HG02571 (cell line): ENCODE results near the gene STARD3NL.
"Not testable (repeated sequence)": the region's sequence is repeated elsewhere in the genome, so short reads cannot be mapped to it uniquely, and the experiment has no call there.

Experiments
- ATAC-seq: cut with Tn5 transposase; IDR thresholded peaks from one replicate; pipeline ENCODE4 v1.9.1; 2021; ENCODE audit warnings: mild to moderate bottlenecking, moderate library complexity; ENCODE audit not compliant: unreplicated experiment

Gene STARD3NL

GRCh38 chr7:38217672-38218071, 39.6 kb downstream of the STARD3NL start:
- no peak for ATAC-seq

GRCh38 chr7:38220452-38220851, 42.4 kb downstream of the STARD3NL start:
- ATAC-seq: no peak

DNA sequence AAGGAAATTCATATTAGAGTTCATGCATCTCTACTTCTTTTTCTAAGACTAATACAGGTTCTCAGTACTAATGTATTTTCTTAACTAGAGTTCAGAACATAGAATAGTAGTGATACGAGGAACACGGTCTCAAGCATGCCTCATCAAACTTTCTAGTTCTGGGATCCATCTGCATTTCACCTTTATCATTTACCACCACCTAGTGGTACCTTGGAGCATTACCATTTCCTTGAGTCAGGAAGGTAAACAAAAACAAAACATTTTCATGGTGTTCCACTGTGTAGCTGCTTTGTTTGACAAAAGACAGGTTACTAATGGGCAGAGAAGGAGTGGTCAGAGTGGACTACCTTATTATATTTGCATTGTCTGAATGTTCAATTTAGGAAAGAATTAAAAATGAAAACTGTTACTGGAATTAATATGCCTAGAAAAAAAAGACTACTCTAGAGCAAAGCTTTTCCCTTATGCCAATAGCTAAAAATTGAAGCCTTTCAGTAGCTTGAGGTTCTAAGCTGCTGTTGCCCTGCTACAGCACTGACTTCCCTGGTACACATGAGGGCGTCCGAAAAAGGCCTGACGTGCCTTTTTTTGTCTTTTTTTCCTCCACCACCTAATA, 44.5 kb downstream of the STARD3NL start:
- no peak for ATAC-seq

GRCh38 chr7:38223306-38223705, 45.3 kb downstream of the STARD3NL start:
- ATAC-seq: no peak

- no peak for ATAC-seq
Observed at GRCh38 chr7:38224392-38224791, 46.3 kb downstream of the STARD3NL start.

DNA sequence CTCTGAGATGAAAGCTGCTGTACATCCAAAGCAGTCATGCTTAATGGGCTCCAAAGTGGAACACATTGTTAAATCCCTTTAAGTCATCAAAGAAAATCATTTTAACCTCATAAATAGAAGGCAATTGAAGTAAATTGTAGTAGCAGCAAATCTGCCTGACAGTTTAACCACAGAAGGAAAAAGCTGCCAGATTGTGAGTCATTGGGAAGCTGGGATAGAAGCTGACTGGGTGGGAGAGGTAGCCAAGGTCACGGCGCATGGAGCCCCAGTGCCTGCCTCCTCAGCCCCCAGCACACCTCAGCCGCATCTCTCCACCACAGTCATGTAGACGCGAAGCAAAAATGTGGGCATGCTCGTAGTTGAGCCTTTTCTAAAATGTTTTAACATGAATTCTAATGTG, 51.3 kb downstream of the STARD3NL start:
- no peak for ATAC-seq

DNA sequence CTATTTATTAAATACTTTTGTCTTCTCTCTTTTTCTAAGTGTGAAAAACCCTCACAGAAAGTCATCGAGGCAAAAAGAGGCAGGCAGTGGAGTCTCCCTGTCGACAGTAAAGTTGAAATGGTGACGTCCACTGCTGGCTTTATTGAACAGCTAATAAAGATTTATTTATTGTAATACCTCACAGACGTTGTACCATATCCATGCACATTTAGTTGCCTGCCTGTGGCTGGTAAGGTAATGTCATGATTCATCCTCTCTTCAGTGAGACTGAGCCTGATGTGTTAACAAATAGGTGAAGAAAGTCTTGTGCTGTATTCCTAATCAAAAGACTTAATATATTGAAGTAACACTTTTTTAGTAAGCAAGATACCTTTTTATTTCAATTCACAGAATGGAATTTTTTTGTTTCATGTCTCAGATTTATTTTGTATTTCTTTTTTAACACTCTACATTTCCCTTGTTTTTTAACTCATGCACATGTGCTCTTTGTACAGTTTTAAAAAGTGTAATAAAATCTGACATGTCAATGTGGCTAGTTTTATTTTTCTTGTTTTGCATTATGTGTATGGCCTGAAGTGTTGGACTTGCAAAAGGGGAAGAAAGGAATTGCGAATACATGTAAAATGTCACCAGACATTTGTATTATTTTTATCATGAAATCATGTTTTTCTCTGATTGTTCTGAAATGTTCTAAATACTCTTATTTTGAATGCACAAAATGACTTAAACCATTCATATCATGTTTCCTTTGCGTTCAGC, 52.0 kb downstream of the STARD3NL start:
- no peak for ATAC-seq

DNA sequence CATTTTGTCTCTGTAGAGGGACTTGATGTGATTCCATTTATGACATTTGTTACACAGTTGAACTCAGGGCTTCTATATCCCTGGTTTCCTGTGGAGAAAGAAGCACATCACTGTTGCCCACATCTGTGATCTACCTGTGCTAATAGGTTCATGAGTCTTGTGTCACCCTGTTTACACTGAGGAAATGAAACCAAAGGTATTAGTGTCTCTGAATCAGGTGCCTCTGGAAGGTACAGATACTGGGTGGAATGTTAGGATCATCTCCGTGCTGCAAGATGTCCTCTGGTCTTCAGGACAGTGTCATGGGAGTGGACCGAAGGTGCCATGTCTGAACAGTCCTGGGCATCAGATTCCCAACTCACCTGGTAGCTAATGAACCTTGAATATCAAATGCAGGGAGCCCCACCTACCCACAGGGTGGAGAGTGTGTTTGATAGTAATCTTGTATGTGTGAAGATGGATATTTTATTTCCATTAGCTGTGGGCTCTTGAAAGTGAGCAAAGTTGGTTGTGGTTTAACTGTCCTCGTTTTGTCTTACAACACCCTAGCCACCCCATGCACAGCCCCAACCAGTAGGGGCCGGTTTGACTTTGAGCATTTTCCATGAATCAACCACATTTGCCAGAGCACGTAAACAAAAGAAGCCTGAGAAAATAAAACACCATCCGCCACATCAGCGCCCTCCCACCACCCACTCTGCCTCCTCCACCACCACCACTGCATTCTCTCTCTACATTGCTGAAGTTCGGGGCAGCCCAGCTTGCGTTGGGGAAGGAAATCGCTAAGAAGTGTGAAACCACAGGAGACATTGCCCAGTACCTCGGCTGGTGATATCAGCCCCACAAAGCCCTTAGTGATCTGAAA, 54.7 kb downstream of the STARD3NL start:
- ATAC-seq: peak; percentile 82

GRCh38 chr7:38234759-38235158, 56.7 kb downstream of the STARD3NL start:
- ATAC-seq: not testable (repeated sequence)

DNA sequence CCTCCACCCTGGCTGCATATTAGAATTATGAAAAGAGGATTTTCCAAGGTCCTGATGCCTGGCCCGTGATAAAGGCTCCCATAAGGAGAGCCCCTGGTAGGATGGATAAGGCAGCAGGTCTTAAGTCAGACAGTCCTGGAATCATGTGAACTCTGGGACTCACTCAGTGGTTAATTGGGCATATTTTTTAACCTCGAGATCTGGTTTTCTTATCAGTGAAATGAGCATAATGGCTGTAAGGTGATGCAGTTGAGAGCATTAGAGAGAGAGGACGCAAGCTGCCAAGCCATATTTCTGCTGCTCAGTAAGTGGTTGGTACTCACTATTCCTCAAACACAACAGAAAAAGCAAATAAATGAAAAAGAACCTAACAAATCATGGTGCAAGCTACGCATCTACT, 57.6 kb downstream of the STARD3NL start:
- ATAC-seq: no peak

- ATAC-seq: not testable (repeated sequence)
Observed at GRCh38 chr7:38239129-38239528, 61.1 kb downstream of the STARD3NL start.

DNA sequence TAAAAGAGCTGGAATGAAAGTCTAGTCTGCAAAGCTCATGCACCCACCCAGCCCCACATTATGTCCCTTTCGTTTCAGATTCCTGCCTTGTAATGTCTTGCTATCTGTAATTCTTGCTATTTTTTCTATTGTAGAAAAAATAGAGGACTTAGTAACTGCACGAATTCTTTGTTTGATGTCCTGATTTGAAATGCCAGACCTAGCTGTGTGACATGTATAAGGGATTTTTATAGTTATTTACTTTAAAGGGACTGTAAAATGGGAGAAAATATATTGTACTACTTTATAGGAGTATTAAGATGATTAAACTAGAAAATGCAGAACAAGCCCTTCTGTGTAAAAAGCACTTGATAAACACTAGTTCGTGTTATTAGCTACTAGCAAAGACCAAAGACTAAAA, 63.0 kb downstream of the STARD3NL start:
- no peak for ATAC-seq

GRCh38 chr7:38242814-38243213, 64.8 kb downstream of the STARD3NL start:
- no peak for ATAC-seq

- ATAC-seq: not testable (repeated sequence)
Observed at GRCh38 chr7:38243345-38243744, 65.3 kb downstream of the STARD3NL start.

- no peak for ATAC-seq
Observed at GRCh38 chr7:38244516-38244915, 66.5 kb downstream of the STARD3NL start.

GRCh38 chr7:38245409-38245977, 67.4 kb downstream of the STARD3NL start:
- no peak for ATAC-seq

GRCh38 chr7:38248069-38248567, 70.1 kb downstream of the STARD3NL start:
- no peak for ATAC-seq

- ATAC-seq: peak; percentile 84
Observed at GRCh38 chr7:38249849-38250248, 71.8 kb downstream of the STARD3NL start.

- ATAC-seq: no peak
Observed at GRCh38 chr7:38257350-38257677, 79.3 kb downstream of the STARD3NL start.

DNA sequence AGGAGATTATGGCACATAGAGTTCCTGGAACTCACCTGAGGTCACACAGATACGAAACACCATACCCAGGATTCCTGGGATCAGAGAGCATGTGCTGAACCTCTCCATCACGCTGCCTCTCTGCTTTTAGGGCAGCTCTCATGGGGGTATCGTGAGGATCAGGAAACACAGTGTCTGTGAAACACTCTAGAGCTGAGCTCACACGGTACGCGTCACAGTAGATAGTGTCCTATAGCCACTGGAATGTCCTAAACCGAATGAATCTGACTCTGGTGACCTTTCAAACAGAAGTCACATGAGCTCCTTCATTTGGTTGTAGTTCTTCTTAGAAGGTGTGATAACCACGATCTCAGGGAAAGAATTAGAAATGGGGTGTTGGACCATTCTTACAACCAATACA, 81.1 kb downstream of the STARD3NL start:
- ATAC-seq: not testable (repeated sequence)

DNA sequence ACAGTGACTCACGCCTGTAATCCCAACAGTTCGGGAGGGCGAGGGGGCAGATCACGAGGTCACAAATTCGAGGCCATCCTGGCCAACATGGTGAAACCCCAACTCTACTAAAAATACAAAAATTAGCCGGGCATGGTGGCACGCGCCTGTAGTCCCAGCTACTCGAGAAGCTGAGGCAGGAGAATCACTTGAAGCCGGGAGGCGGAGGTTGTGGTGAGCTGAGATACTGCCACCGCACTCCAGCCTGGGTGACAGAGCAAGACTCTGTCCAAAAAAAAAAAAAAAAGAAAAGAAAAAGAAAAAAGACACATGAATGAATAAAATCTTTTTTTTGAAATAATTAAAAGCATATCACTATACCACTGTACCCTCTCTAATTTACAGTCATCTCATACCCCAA, 83.6 kb downstream of the STARD3NL start:
- not testable (repeated sequence) for ATAC-seq
